HEK293 (cell line): ENCODE measurements around the gene ZNF76.

Experiments used
- CTCF ChIA-PET: fragments of 350-600 bp; formaldehyde crosslinking; extraction: SDS; loops from one replicate; lab custom pipeline; 2021; ENCODE audit warnings: antibody characterized with exemption; lab: Yijun Ruan, JAX
- POLR2A ChIA-PET: fragments of 300-600 bp; formaldehyde crosslinking; extraction: SDS; loops from one replicate; lab custom pipeline; 2020; ENCODE audit warnings: antibody characterized with exemption, inconsistent platforms; lab: Yijun Ruan, JAX
- H3K27ac ChIP-seq: fragments of 200-500 bp; sonication (Bioruptor generic); 2 replicates; pipeline ENCODE4 v1.5.1; 2014; ENCODE audit warnings: low read depth, low read length, control low read depth, inconsistent platforms; ENCODE audit errors: extremely low read depth
- H3K36me3 ChIP-seq, 2 experiments: fragments of 200-500 bp in 1 of 2; sonication (Bioruptor generic) in 1 of 2; 1 replicate in 1 of 2; 2 replicates in 1 of 2; pipeline ENCODE4 v1.5.1; 2014 to 2017; ENCODE audit warnings: inconsistent platforms in 2 of 2, low read length in 2 of 2; ENCODE audit not compliant: control insufficient read depth in 2 of 2, insufficient read depth in 1 of 2
- H3K4me1 ChIP-seq: fragments of 200-500 bp; sonication (Bioruptor generic); 2 replicates; pipeline ENCODE4 v1.5.1; 2014; ENCODE audit warnings: mild to moderate bottlenecking, low read length, inconsistent platforms; ENCODE audit not compliant: control insufficient read depth, insufficient read depth
- H3K4me3 ChIP-seq: 2 replicates; pipeline ENCODE4 v1.5.1; 2011; ENCODE audit warnings: low read depth, mild to moderate bottlenecking, control low read depth, low read length, moderate library complexity
- H3K9me3 ChIP-seq: fragments of 200-500 bp; sonication (Bioruptor generic); 2 replicates; pipeline ENCODE4 v1.5.1; 2014; ENCODE audit warnings: low read depth, low read length, inconsistent platforms; ENCODE audit not compliant: control insufficient read depth, insufficient read depth
- BCL11B ChIP-seq: fragments of 450-650 bp; formaldehyde crosslinking; IDR thresholded peaks from 2 replicates; pipeline ENCODE4 v1.5.1; 2016; ENCODE audit warnings: low read depth, missing biosample characterization, missing genetic modification characterization
- GLI2 ChIP-seq: fragments of 450-650 bp; formaldehyde crosslinking; IDR thresholded peaks from 2 replicates; pipeline ENCODE4; 2017; ENCODE audit warnings: missing biosample characterization, missing genetic modification characterization, low read depth, borderline replicate concordance
- GLI4 ChIP-seq: fragments of 450-650 bp; formaldehyde crosslinking; IDR thresholded peaks from 2 replicates; pipeline ENCODE4 v1.5.1; 2016; ENCODE audit warnings: missing biosample characterization, missing genetic modification characterization
- HOXD13 ChIP-seq: sonication (generic); formaldehyde crosslinking; IDR thresholded peaks from 2 replicates; pipeline ENCODE4 v1.8.0; 2022; ENCODE audit warnings: missing genetic modification reagents, borderline replicate concordance
- PRDM6 ChIP-seq: fragments of 450-650 bp; formaldehyde crosslinking; IDR thresholded peaks from 2 replicates; pipeline ENCODE4 v1.5.1; 2017; ENCODE audit warnings: missing biosample characterization, missing genetic modification characterization
- SCRT2 ChIP-seq: fragments of 450-650 bp; formaldehyde crosslinking; IDR thresholded peaks from 2 replicates; pipeline ENCODE4 v1.5.1; 2016; ENCODE audit warnings: missing biosample characterization, missing genetic modification characterization
- SETDB1 ChIP-seq: IDR thresholded peaks from one replicate; pipeline ENCODE4 v1.6.1; 2017; ENCODE audit warnings: mild to moderate bottlenecking, low read length, moderate library complexity, mixed read lengths; ENCODE audit not compliant: insufficient read length
- ZBTB21 ChIP-seq: fragments of 450-650 bp; formaldehyde crosslinking; IDR thresholded peaks from 2 replicates; pipeline ENCODE4 v1.5.1; 2017; ENCODE audit warnings: missing biosample characterization, missing genetic modification characterization
- ZNF155 ChIP-seq: fragments of 450-650 bp; formaldehyde crosslinking; IDR thresholded peaks from 2 replicates; pipeline ENCODE4 v1.5.1; 2016; ENCODE audit warnings: missing biosample characterization, missing genetic modification characterization
- ZNF157 ChIP-seq: fragments of 450-650 bp; formaldehyde crosslinking; IDR thresholded peaks from 2 replicates; pipeline ENCODE4 v1.5.1; 2016; ENCODE audit warnings: missing biosample characterization, missing genetic modification characterization
- ZNF223 ChIP-seq: fragments of 450-650 bp; formaldehyde crosslinking; IDR thresholded peaks from 2 replicates; pipeline ENCODE4 v1.5.1; 2016; ENCODE audit warnings: missing biosample characterization, missing genetic modification characterization
- ZNF280C ChIP-seq: fragments of 450-650 bp; formaldehyde crosslinking; IDR thresholded peaks from 2 replicates; pipeline ENCODE4 v1.5.1; 2016; ENCODE audit warnings: missing biosample characterization, missing genetic modification characterization
- ZNF324 ChIP-seq: fragments of 450-650 bp; formaldehyde crosslinking; IDR thresholded peaks from 2 replicates; pipeline ENCODE4 v1.5.1; 2016; ENCODE audit warnings: missing biosample characterization, missing genetic modification characterization
- ZNF544 ChIP-seq: fragments of 450-650 bp; formaldehyde crosslinking; IDR thresholded peaks from 2 replicates; pipeline ENCODE4 v1.5.0; 2017; ENCODE audit warnings: missing biosample characterization, missing genetic modification characterization
- ZNF560 ChIP-seq: fragments of 450-650 bp; formaldehyde crosslinking; IDR thresholded peaks from 2 replicates; pipeline ENCODE4 v1.5.1; 2017; ENCODE audit warnings: missing biosample characterization, missing genetic modification characterization, borderline replicate concordance
- ZNF610 ChIP-seq: fragments of 450-650 bp; formaldehyde crosslinking; IDR thresholded peaks from 2 replicates; pipeline ENCODE4 v1.5.1; 2016; ENCODE audit warnings: missing biosample characterization, missing genetic modification characterization, borderline replicate concordance
- ZNF624 ChIP-seq: fragments of 450-650 bp; formaldehyde crosslinking; IDR thresholded peaks from 2 replicates; pipeline ENCODE4 v1.5.1; 2017; ENCODE audit warnings: missing biosample characterization, missing genetic modification characterization
- TF ChIP-seq, protein P1 (sequence below): fragments of 450-650 bp; formaldehyde crosslinking; IDR thresholded peaks from 2 replicates; pipeline ENCODE4 v1.5.1; 2016; ENCODE audit warnings: missing biosample characterization, missing genetic modification characterization

Gene ZNF76

GRCh38 chr6:35230498-35230897 is 29.0 kb upstream of the ZNF76 start:
- POLR2A ChIA-PET: interaction anchor here (0.5 to 1.0 kb wide), 3 partner anchors 11 to 422 kb away, joined by 3 read pairs; partner anchors contain the start of gene ZNF76
- TF ChIP-seq GLI2 (tag by site-specific recombination) (no peak), GLI4 (tag by site-specific recombination) (no peak), SCRT2 (tag by site-specific recombination) (peak; percentile 88), ZNF280C (0 out of 2 replicates have a peak, but pooled peaks have one; percentile 42)
- CTCF ChIA-PET: interaction anchor here (1.1 to 5.7 kb wide), 4 partner anchors 10 to 84 kb away, joined by 4 to 50 read pairs (median 8); no protein-coding TSS in a partner anchor
- no peaks in the 10 kb centered on the region for H3K9me3 ChIP-seq
- no peak overlapping the region for H3K27ac ChIP-seq
- H3K4me1 ChIP-seq: peaks cover 9% of the 10 kb centered on the region; the same call in 1 of the 2 replicates
- peaks cover 0 to 5% of the 10 kb centered on the region in 2 experiments; a peak in 1 of 3 replicates for H3K36me3 ChIP-seq
- H3K4me3 ChIP-seq: no peak overlapping the region

- H3K4me1 ChIP-seq: peaks cover 9% of the 10 kb centered on the region; the same call in 1 of the 2 replicates
- ChIA-PET POLR2A (interaction anchor here (0.9 to 1.6 kb wide), 4 partner anchors 10 to 28 kb away, joined by 3 to 4 read pairs (median 4); partner anchors contain the start of gene ZNF76), CTCF (interaction anchor here (0.8 to 5.7 kb wide), 6 partner anchors 10 to 91 kb away, joined by 3 to 50 read pairs (median 6); no protein-coding TSS in a partner anchor)
- H3K9me3 ChIP-seq: no peaks in the 10 kb centered on the region
- no peak overlapping the region for H3K4me3 ChIP-seq
- no peak for TF ChIP-seq ZBTB21
- no peak for TF ChIP-seq ZNF560 (tag by site-specific recombination)
- TF ChIP-seq ZNF544 (tag by site-specific recombination): no peak
- no peak for TF ChIP-seq PRDM6 (tag by site-specific recombination)
- TF ChIP-seq, protein P1, sequence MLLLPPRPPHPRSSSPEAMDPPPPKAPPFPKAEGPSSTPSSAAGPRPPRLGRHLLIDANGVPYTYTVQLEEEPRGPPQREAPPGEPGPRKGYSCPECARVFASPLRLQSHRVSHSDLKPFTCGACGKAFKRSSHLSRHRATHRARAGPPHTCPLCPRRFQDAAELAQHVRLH (tag by site-specific recombination): no peak
- TF ChIP-seq ZNF157 (tag by site-specific recombination): no peak
- no peak overlapping the region for H3K27ac ChIP-seq
- H3K36me3 ChIP-seq: peaks cover 0 to 7% of the 10 kb centered on the region in 2 experiments; a peak in 1 of 3 replicates
Observed at GRCh38 chr6:35230950-35231349, 28.6 kb upstream of the ZNF76 start.

- ChIA-PET POLR2A (interaction anchor here (1.0 to 1.6 kb wide), 2 partner anchors 16 to 27 kb away, joined by 4 read pairs; no protein-coding TSS in a partner anchor), CTCF (interaction anchor here (0.5 to 5.7 kb wide), 9 partner anchors 9 to 245 kb away, joined by 3 to 50 read pairs (median 4); no protein-coding TSS in a partner anchor)
Observed at GRCh38 chr6:35231563-35231962, 28.0 kb upstream of the ZNF76 start.

GRCh38 chr6:35234901-35235300 is 24.6 kb upstream of the ZNF76 start:
- no peak overlapping the region for H3K4me3 ChIP-seq
- no peaks in the 10 kb centered on the region for H3K9me3 ChIP-seq
- TF ChIP-seq ZNF610 (tag by site-specific recombination) (no peak), ZNF324 (tag by site-specific recombination) (no peak), BCL11B (tag by site-specific recombination) (no peak), SETDB1 (peak; percentile 72)
- TF ChIP-seq, all 188 proteins: peak for 1
- CTCF ChIA-PET: interaction anchor here (1.2 to 9.4 kb wide), 5 partner anchors 27 to 185 kb away, joined by 3 to 158 read pairs (median 8); partner anchors contain the start of gene SCUBE3
- POLR2A ChIA-PET: no interaction called here
- H3K4me1 ChIP-seq: 0 out of 2 replicates have a peak, but pooled peaks cover 3% of the 10 kb centered on the region
- no peak overlapping the region for H3K27ac ChIP-seq
- peaks cover 0 to 28% of the 10 kb centered on the region in 2 experiments; a peak in 1 of 3 replicates for H3K36me3 ChIP-seq

More at GRCh38 chr6:35231563-35231962, 28.0 kb upstream of the ZNF76 start:
- Histone ChIP-seq H3K36me3 (peaks cover 0 to 13% of the 10 kb centered on the region in 2 experiments; a peak in 1 of 3 replicates), H3K27ac (no peak overlapping the region), H3K9me3 (no peaks in the 10 kb centered on the region)
- TF ChIP-seq ZNF223 (tag by site-specific recombination) (no peak), ZNF155 (tag by site-specific recombination) (no peak), ZNF624 (tag by site-specific recombination) (no peak), HOXD13 (CRISPR knock-in tag) (no peak)
- TF ChIP-seq, all 188 proteins: peak for 0
- Histone ChIP-seq H3K4me3 (no peak overlapping the region), H3K4me1 (peaks cover 9% of the 10 kb centered on the region; the same call in 1 of the 2 replicates)
